Activated effector memory CD4-positive, alpha-beta T cell treated with Interleukin-2 at 50 U/mL for 16 hours (primary cell): ENCODE data around the gene ZMYM3.

Experiments
- DNase-seq: peaks from one replicate; pipeline ENCODE4 v3.0.0-alpha.2; 2020

Gene ZMYM3

GRCh38 chrX:71199252-71200008 lies 54.5 kb downstream of the ZMYM3 start:
- no peak for DNase-seq

- no peak for DNase-seq
These were observed 55.9 kb downstream of the ZMYM3 start for GRCh38 chrX:71198066-71198465.

- no peak for DNase-seq
These were observed 57.8 kb downstream of the ZMYM3 start for GRCh38 chrX:71195964-71196649.

- DNase-seq: no peak
These were observed 62.7 kb downstream of the ZMYM3 start for GRCh38 chrX:71191248-71191647.
